Motor neuron (in vitro differentiated cells): ENCODE measurements around the gene AP1S1. TPM values are rescaled to one million over a fixed set of nuclear protein-coding genes. Genes with fewer than 3 reads are reported as not detected.
"Not testable (repeated sequence)": the region's sequence is repeated elsewhere in the genome, so short reads cannot be mapped to it uniquely, and the experiment has no call there.

Experiments used
- ATAC-seq, 8 experiments: fragments of 200-7000 bp; cut with Tn5 transposase; replicated peaks in 6 of 8; 2 replicates each; pipeline ENCODE4 v1.8.0; 2021; ENCODE audit warnings: mild to moderate bottlenecking in 8 of 8, moderate library complexity in 8 of 8
- H3K27ac ChIP-seq, 2 donors: fragments of 250-450 bp; sonication (Bioruptor Pico); 2 replicates each; pipeline ENCODE4 v1.9.0; 2021; ENCODE audit warnings: antibody characterized with exemption in 2 of 2, mild to moderate bottlenecking in 2 of 2, moderate library complexity in 1 of 2
- H3K4me1 ChIP-seq, 2 donors: fragments of 250-450 bp; sonication (Bioruptor Pico); replicated peaks in 1 of 2; 2 replicates each; pipeline ENCODE4 v1.6.1; 2021; ENCODE audit warnings: antibody characterized with exemption in 2 of 2, mild to moderate bottlenecking in 2 of 2, moderate library complexity in 1 of 2
- H3K4me3 ChIP-seq, 5 donors: fragments of 250-450 bp; sonication (Bioruptor Pico); 2 replicates each; pipeline ENCODE4 v1.9.0; 2021; ENCODE audit warnings: antibody characterized with exemption in 5 of 5, mild to moderate bottlenecking in 5 of 5, moderate library complexity in 4 of 5
- WGBS, 10 experiments: fragments of 450-650 bp; shearing (Covaris generic); methylation state at CpG; one replicate each; pipeline ENCODE4 v1.0.0; 2022; 5-methylcytosine and 5-hydroxymethylcytosine counted together
- in situ Hi-C, 9 experiments: fragments of 400-800 bp; cut with MboI; loops; one replicate each; pipeline ENCODE4 v1.15.0; 2021; ENCODE audit warnings: low sequenced_read_pairs in 9 of 9, low pct_unique_long_range_greater_than_20kb in 2 of 9; ENCODE audit not compliant: unreplicated experiment in 9 of 9
- total RNA-seq, 8 experiments: library from RNA; unstranded; fragments of 300-600 nt; gene quantifications; 2 replicates each; pipeline versions ENCODE4 v1.2.3 to v1.2.4, GENCODE V29; 2022

AP1S1 gene
- total RNA-seq, 8 experiments from 2014 or later, result 46.8 to 135 (median 77.0) TPM

GRCh38 chr7:101185258-101185839 lies 31.1 kb downstream of the AP1S1 start:
- no peak overlapping the region for H3K4me3 ChIP-seq
- H3K27ac ChIP-seq, result no peak overlapping the region
- H3K4me1 ChIP-seq, result peaks cover 3 to 8% of the 10 kb centered on the region in 2 donors
- in situ Hi-C loops, result loop anchor here in 1 of 9 experiments (25.0 kb wide), 1 partner anchor 298 kb away; the partner anchor contains the start of genes ACHE, SRRT and UFSP1
- peak in 2 of 8 experiments; percentile 4 to 26 for ATAC-seq
- WGBS, 10 experiments, result 0 to 75% (median 58%) methylated on average over 1 to 5 of the region's 5 CpGs; no CpG with 5 or more reads in 1 of the 10 experiments

DNA sequence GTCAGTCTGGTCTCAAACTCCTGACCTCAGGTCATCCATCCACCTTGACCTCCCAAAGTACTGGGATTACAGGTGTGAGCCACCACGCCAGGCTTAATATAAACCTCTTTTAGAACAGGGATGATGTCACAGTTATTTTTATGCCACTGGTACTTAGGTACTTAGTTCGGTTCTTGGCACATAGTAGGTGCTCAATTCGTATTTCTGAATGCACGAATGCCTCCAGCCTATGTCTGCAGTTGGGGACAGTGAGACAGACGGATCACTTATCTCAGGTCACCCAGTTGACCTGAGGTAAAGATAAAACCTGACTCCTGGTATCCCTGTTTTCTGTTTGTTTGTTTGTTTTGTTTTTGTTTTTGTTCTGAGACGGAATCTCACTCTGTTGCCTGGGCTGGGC lies 31.9 kb downstream of the AP1S1 start:
- H3K4me3 ChIP-seq, result no peak overlapping the region
- in situ Hi-C loops, result loop anchor here in 1 of 9 experiments (25.0 kb wide), 1 partner anchor 299 kb away; the partner anchor contains the start of genes ACHE, SRRT and UFSP1
- 17 to 100% (median 78%) methylated on average over 1 to 6 of the region's 6 CpGs; no CpG with 5 or more reads in 1 of the 10 experiments for WGBS, 10 experiments
- no peak overlapping the region for H3K27ac ChIP-seq
- ATAC-seq, result no peak
- H3K4me1 ChIP-seq, result peaks cover 0 to 3% of the 10 kb centered on the region in 2 donors

GRCh38 chr7:101186844-101187428 lies 32.7 kb downstream of the AP1S1 start:
- Histone ChIP-seq H3K4me3 (no peak overlapping the region), H3K27ac (no peak overlapping the region), H3K4me1 (peaks cover 0 to 3% of the 10 kb centered on the region in 2 donors)
- in situ Hi-C loops, result loop anchor here in 1 of 9 experiments (25.0 kb wide), 1 partner anchor 300 kb away; the partner anchor contains the start of genes ACHE, SRRT and UFSP1
- ATAC-seq, result no peak
- WGBS, 10 experiments, result 60 to 100% (median 89%) methylated on average over 1 to 3 of the region's 4 CpGs; no CpG with 5 or more reads in 4 of the 10 experiments

- in situ Hi-C loops, result loop anchor here in 1 of 9 experiments (25.0 kb wide), 1 partner anchor 302 kb away; the partner anchor contains the start of genes ACHE, SRRT and UFSP1
- no peaks in the 10 kb centered on the region for H3K4me1 ChIP-seq
- no peak for ATAC-seq
- WGBS, 10 experiments, result 50 to 88% (median 59%) methylated on average over 2 to 8 of the region's 8 CpGs
- H3K27ac ChIP-seq, result no peak overlapping the region
- no peak overlapping the region for H3K4me3 ChIP-seq
These were observed 34.8 kb downstream of the AP1S1 start for GRCh38 chr7:101189109-101189508.

GRCh38 chr7:101195884-101196283 lies 41.6 kb downstream of the AP1S1 start:
- Histone ChIP-seq H3K4me3 (no peak overlapping the region), H3K27ac (peak overlapping the region in 1 of 2 donors; percentile 31), H3K4me1 (peaks cover 0 to 5% of the 10 kb centered on the region in 2 donors)
- WGBS, 10 experiments, result 0 to 87% (median 80%) methylated on average over 1 to 3 of the region's 17 CpGs; no CpG with 5 or more reads in 7 of the 10 experiments
- no peak for ATAC-seq
- in situ Hi-C loops, result loop anchor here in 1 of 9 experiments (25.0 kb wide), 1 partner anchor 309 kb away; the partner anchor contains the start of genes ACHE, SRRT and UFSP1

DNA sequence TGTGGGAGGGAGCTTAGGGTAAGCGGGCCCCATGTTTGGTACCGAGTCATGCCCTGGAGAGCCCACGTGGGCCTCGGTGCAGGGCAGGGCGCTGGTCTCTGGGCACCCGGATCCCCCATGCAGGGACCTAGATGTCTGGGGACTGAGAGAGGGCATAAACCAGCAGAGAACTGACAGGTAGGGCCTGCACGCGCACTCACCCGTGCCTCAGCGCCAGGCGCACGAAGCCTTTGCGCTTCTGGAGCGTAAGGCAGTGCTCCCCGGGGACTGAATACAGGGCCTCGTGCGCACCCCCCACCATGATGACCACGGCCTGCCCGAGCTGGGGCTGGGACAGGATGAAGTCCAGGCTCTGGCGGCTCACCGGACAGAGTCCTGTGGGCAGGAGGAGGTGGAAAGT lies 43.7 kb downstream of the AP1S1 start:
- H3K27ac ChIP-seq, result no peak overlapping the region
- in situ Hi-C loops, result loop anchor here in 1 of 9 experiments (25.0 kb wide), 1 partner anchor 311 kb away; the partner anchor contains the start of genes ACHE, SRRT and UFSP1
- no peak for ATAC-seq
- H3K4me3 ChIP-seq, result no peak overlapping the region
- WGBS, 10 experiments, result 83% methylated on average over 2 of the region's 21 CpGs; no CpG with 5 or more reads in 9 of the 10 experiments
- peaks cover 0 to 15% of the 10 kb centered on the region in 2 donors for H3K4me1 ChIP-seq

DNA sequence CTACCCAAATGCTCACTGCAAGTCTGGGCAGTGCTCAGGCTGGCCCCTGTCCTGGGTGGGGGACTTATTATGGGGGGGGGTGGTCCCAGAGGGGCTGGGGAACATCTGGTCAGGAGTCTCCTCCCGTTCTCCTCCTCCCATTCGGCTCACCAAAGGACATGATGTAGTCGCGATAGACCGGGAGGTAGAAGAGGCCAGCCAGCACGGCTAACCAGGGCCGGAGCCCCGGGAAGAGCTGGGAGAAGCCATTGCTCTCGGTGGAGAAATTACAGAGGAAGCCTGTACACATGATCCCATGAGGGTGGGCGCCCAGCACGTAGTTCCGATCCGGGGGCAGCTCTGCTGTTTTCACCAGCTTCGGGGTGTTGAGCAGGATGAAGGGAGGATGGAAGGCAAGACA lies 44.2 kb downstream of the AP1S1 start:
- H3K27ac ChIP-seq, result no peak overlapping the region
- peaks cover 0 to 15% of the 10 kb centered on the region in 2 donors for H3K4me1 ChIP-seq
- in situ Hi-C loops, result loop anchor here in 1 of 9 experiments (25.0 kb wide), 1 partner anchor 311 kb away; the partner anchor contains the start of genes ACHE, SRRT and UFSP1
- no peak overlapping the region for H3K4me3 ChIP-seq
- WGBS, 10 experiments, result 87 to 95% methylated on average over 3 to 4 of the region's 14 CpGs; no CpG with 5 or more reads in 8 of the 10 experiments
- ATAC-seq, result no peak

GRCh38 chr7:101199522-101199921 lies 45.2 kb downstream of the AP1S1 start:
- peaks cover 0 to 15% of the 10 kb centered on the region in 2 donors for H3K4me1 ChIP-seq
- WGBS, 10 experiments, result 67 to 100% (median 85%) methylated on average over 1 to 5 of the region's 10 CpGs; no CpG with 5 or more reads in 5 of the 10 experiments
- not testable (repeated sequence) for H3K27ac ChIP-seq, ATAC-seq, H3K4me3 ChIP-seq
- in situ Hi-C loops, result loop anchor here in 1 of 9 experiments (25.0 kb wide), 1 partner anchor 312 kb away; the partner anchor contains the start of genes ACHE, SRRT and UFSP1

DNA sequence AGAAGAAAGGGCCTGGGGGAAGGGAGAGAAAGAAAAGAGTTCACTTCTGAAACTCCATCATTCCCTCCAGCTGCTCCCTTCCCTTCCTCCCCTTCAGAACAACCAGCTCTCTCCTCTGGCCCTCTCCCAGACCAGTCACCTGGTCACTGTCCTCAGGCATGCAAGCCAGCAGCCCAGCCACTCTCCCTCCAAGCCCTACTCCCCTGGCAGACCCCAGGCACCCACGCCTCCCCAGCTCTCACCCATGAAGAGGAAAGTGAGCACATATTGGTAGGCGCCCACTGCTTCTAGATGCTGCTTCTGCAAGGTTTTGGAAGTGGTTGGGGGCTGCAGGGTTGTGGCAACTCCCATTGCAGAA lies 46.2 kb downstream of the AP1S1 start:
- H3K27ac ChIP-seq, result no peak overlapping the region
- in situ Hi-C loops, result no loop called here
- peaks cover 0 to 15% of the 10 kb centered on the region in 2 donors for H3K4me1 ChIP-seq
- WGBS, 10 experiments, result no CpG with 5 or more reads among the region's 2 CpGs
- no peak for ATAC-seq
- no peak overlapping the region for H3K4me3 ChIP-seq

DNA sequence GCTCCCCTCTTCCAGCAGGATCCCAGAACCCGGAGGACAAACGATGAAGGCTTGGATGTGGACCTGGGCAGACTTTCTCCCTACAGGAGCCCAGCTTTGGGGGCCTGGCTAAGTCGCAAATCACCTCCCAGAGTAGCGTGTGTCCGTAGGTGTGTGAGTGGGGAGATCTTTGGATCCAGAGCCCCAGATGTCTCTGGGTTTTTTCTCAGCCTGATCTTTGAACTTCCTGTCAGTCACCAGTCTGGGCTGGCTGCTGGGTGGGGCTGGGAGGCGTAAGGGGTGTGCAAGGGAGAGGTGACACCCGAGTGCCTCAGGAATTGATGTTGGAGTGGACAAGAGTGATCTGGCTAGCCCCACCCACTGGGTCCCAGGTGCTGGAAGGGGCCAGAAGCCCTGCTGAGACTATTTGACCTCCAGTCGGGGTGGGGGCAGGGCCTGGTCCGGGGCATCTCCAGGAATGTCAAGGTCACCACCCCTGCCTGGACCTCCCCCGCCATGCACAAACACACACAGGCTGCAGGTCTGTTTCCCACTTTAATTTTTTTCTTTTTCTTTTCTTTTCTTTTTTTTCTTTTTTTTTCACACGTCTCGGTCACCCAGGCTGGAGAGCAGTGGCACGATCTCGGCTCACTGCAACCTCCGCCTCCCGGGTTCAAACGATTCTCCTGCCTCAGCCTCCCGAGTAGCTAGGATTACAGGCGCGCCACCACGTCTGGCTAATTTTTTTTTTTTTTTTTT lies 46.8 kb downstream of the AP1S1 start, which contains the start of gene MOGAT3:
TSS of gene MOGAT3 (minus strand) at position 175 of the 738 bp plus-strand sequence. CDS start 182 bp downstream, outside the sequence.
- Histone ChIP-seq H3K4me1 (peaks cover 0 to 15% of the 10 kb centered on the region in 2 donors), H3K27ac (no peak within 1 kb of the TSS), H3K4me3 (no peak within 1 kb of the TSS)
- WGBS, 10 experiments, result 19 to 67% (median 49%) methylated on average over 2 to 17 of the region's 21 CpGs; no CpG with 5 or more reads in 1 of the 10 experiments
- in situ Hi-C loops, result no loop called here
- peak in 3 of 8 experiments; percentile 29 to 46 (median 37) for ATAC-seq

DNA sequence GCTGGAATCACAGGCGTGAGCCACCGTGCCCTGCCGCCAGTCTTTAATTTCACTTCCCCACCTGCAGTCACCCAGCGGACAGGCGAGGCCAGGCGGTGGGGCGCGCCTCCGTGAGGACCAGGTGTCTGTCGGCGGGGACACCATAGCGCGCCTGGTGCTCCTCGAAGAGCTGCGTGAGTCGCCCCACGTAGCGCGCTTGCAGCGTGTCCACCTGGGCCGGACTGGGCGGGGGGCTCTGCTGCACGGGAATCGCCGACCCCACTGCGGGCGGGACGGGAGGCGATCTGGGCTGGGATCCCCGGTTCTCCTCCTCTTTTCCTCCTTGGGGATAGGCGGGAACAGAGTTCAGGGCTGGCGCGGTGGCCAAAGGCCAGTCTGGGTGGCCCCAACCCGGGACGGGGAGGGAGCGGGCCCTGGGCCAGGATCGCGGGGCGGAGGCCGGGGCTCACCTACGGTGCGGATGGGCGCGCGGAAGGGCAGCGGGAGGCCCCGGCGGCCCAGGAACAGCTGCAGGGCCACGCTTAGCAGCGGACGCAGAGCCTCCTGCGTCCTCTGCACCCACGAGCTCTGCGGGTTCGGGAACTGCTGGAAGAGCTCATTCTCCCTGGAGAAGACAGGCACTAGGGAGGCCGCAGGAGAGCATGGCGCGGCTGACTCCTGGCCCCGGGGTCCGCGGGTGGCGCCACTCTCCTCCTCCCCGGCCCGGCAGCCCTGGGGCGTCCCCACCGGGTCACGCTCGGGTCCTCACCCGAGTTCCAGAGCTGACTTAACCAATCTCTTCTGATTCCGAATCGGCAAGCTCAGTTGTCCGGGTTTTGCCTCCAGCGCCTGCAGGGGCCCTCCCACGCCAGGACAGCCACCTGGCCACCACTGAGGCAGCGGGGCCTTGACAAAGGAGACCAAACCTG lies 47.7 kb downstream of the AP1S1 start:
- in situ Hi-C loops, result no loop called here
- ATAC-seq, result peak in 6 of 8 experiments; percentile 14 to 65 (median 40)
- H3K4me3 ChIP-seq, result no peak overlapping the region
- H3K27ac ChIP-seq, result no peak overlapping the region
- peaks cover 0 to 15% of the 10 kb centered on the region in 2 donors for H3K4me1 ChIP-seq
- WGBS, 10 experiments, result 0 to 90% (median 29%) methylated on average over 1 to 8 of the region's 75 CpGs; no CpG with 5 or more reads in 4 of the 10 experiments

GRCh38 chr7:101202603-101202918 lies 48.3 kb downstream of the AP1S1 start:
- H3K4me3 ChIP-seq, result no peak overlapping the region
- WGBS, 10 experiments, result 20 to 100% (median 60%) methylated on average over 1 to 3 of the region's 5 CpGs; no CpG with 5 or more reads in 5 of the 10 experiments
- ATAC-seq, result no peak
- peaks cover 0 to 15% of the 10 kb centered on the region in 2 donors for H3K4me1 ChIP-seq
- in situ Hi-C loops, result no loop called here
- H3K27ac ChIP-seq, result no peak overlapping the region
